Liver (tissue), 9 donors: Measurements from ENCODE around the gene USP9Y. TPM values are rescaled to one million over a fixed set of nuclear protein-coding genes. Genes with fewer than 3 reads are reported as not detected.

Experiments used
- DNase-seq: peaks from one replicate; pipeline ENCODE4 v3.0.0-alpha.2; 2017; ENCODE audit warnings: low spot score
- H3K27ac ChIP-seq, 2 donors: one replicate each; pipeline ENCODE4 v1.7.0; 2013; ENCODE audit warnings: inconsistent platforms in 2 of 2, low read length in 2 of 2, control low read depth in 1 of 2, low read depth in 1 of 2, mild to moderate bottlenecking in 1 of 2
- H3K27me3 ChIP-seq, 4 donors: one replicate each; pipeline versions ENCODE4 v1.6.1 to v1.7.0; 2013; ENCODE audit warnings: low read length in 3 of 4, inconsistent platforms in 1 of 4, mild to moderate bottlenecking in 1 of 4, moderate library complexity in 1 of 4; ENCODE audit not compliant: control insufficient read depth in 4 of 4, insufficient read depth in 4 of 4
- H3K36me3 ChIP-seq, 4 donors: one replicate each; pipeline versions ENCODE4 v1.6.1 to v1.7.0; 2013; ENCODE audit warnings: low read length in 3 of 4, mild to moderate bottlenecking in 3 of 4, low read depth in 1 of 4, moderate library complexity in 1 of 4; ENCODE audit not compliant: control insufficient read depth in 4 of 4, insufficient read depth in 3 of 4
- H3K4me1 ChIP-seq, 4 donors: one replicate each; pipeline versions ENCODE4 v1.6.1 to v1.7.0; 2013; ENCODE audit warnings: low read length in 3 of 4, mild to moderate bottlenecking in 3 of 4, moderate library complexity in 1 of 4; ENCODE audit not compliant: control insufficient read depth in 4 of 4, insufficient read depth in 4 of 4
- H3K4me3 ChIP-seq, 3 donors: one replicate each; pipeline versions ENCODE4 v1.6.1 to v1.7.0; 2013; ENCODE audit warnings: low read length in 3 of 3, control low read depth in 1 of 3, low read depth in 1 of 3, mild to moderate bottlenecking in 1 of 3
- H3K9ac ChIP-seq, 2 donors: one replicate each; pipeline ENCODE4 v1.7.0; 2013; ENCODE audit warnings: low read length in 2 of 2, mild to moderate bottlenecking in 2 of 2, moderate library complexity in 2 of 2, control low read depth in 1 of 2, low read depth in 1 of 2
- H3K9me3 ChIP-seq, 4 donors: one replicate each; pipeline versions ENCODE4 v1.6.1 to v1.7.0; 2013; ENCODE audit warnings: low read length in 3 of 4; ENCODE audit not compliant: control insufficient read depth in 4 of 4
- ATF3 ChIP-seq: IDR thresholded peaks from 2 replicates; pipeline ENCODE4 v1.6.1; 2016; ENCODE audit warnings: antibody characterized with exemption
- CTCF ChIP-seq: fragments of 150-350 bp; IDR thresholded peaks from 2 replicates; pipeline ENCODE4 v1.5.1; 2017; ENCODE audit warnings: improper control_type of control experiment, low read depth, low read length; ENCODE audit not compliant: missing input control
- EGR1 ChIP-seq, 2 donors: IDR thresholded peaks; 2 replicates each; pipeline ENCODE4 v1.6.1; 2016 to 2018; ENCODE audit warnings: antibody characterized with exemption in 2 of 2, low read depth in 2 of 2
- FOXA1 ChIP-seq: IDR thresholded peaks from 2 replicates; pipeline ENCODE4 v1.6.1; 2016; ENCODE audit warnings: antibody characterized with exemption
- FOXA2 ChIP-seq: IDR thresholded peaks from 2 replicates; pipeline ENCODE4 v1.6.1; 2016; ENCODE audit warnings: antibody characterized with exemption
- GABPA ChIP-seq, 2 donors: IDR thresholded peaks in 1 of 2; conservative IDR thresholded peaks in 1 of 2; 2 replicates each; pipeline ENCODE4 v1.6.1; 2016; ENCODE audit warnings: antibody characterized with exemption in 2 of 2, mild to moderate bottlenecking in 1 of 2, moderate library complexity in 1 of 2
- HNF4A ChIP-seq, 2 donors: conservative IDR thresholded peaks; 2 replicates each; pipeline ENCODE4 v1.6.1; 2016; ENCODE audit warnings: antibody characterized with exemption in 2 of 2, mild to moderate bottlenecking in 2 of 2
- HNF4G ChIP-seq: IDR thresholded peaks from 2 replicates; pipeline ENCODE4 v1.6.1; 2016; ENCODE audit warnings: antibody characterized with exemption
- JUND ChIP-seq, 2 donors: IDR thresholded peaks; 2 replicates each; pipeline ENCODE4 v1.6.1; 2016; ENCODE audit warnings: antibody characterized with exemption in 2 of 2
- MAX ChIP-seq: IDR thresholded peaks from 2 replicates; pipeline ENCODE4 v1.6.1; 2016; ENCODE audit warnings: antibody characterized with exemption
- NR2F2 ChIP-seq: IDR thresholded peaks from 2 replicates; pipeline ENCODE4 v1.6.1; 2016; ENCODE audit warnings: antibody characterized with exemption
- RXRA ChIP-seq, 2 donors: IDR thresholded peaks; 2 replicates each; pipeline ENCODE4 v1.6.1; 2017 to 2018; ENCODE audit warnings: antibody characterized with exemption in 2 of 2, mild to moderate bottlenecking in 1 of 2
- SP1 ChIP-seq: IDR thresholded peaks from 2 replicates; pipeline ENCODE4 v1.6.1; 2018; ENCODE audit warnings: antibody characterized with exemption, mild to moderate bottlenecking
- TAF1 ChIP-seq: conservative IDR thresholded peaks from 2 replicates; pipeline ENCODE4 v1.6.1; 2016; ENCODE audit warnings: antibody characterized with exemption, mild to moderate bottlenecking
- YY1 ChIP-seq: IDR thresholded peaks from 2 replicates; pipeline ENCODE4 v1.6.1; 2016; ENCODE audit warnings: antibody characterized with exemption, mild to moderate bottlenecking
- ZBTB33 ChIP-seq: IDR thresholded peaks from 2 replicates; pipeline ENCODE4 v1.6.1; 2016; ENCODE audit warnings: antibody characterized with exemption
- WGBS: extraction: QIAGEN DNeasy Blood & Tissue Kit; methylation state at CpG from one replicate; pipeline ENCODE4 v1.1.7; 2013; 5-methylcytosine and 5-hydroxymethylcytosine counted together
- polyA plus RNA-seq, 2 donors: library from polyadenylated mRNA; stranded (reverse) in 1 of 2; unstranded in 1 of 2; fragments of 200-250 nt in 1 of 2; fragments of >200 nt in 1 of 2; fragmentation: Nextera tagmentation in 1 of 2; extraction: Ambion mirVana in 1 of 2; gene quantifications; one replicate each; pipeline versions ENCODE4 v1.2.1 to v1.2.3, GENCODE V29; 2013 to 2015
- total RNA-seq, 2 donors: library from RNA; depleted of rRNA; stranded (reverse); fragments of >200 nt; gene quantifications; one replicate each; pipeline ENCODE4 v1.2.3, GENCODE V29; 2014
- donor health status: healthy.
- donor health status: healthy.
- donor health status: healthy.
- donor health status: healthy.
- donor health status: healthy.

Gene USP9Y
- total and polyA plus RNA-seq, 4 donors, result 3.7 to 10.1 TPM; not detected in 2

GRCh38 chrY:12681535-12681934, 19.5 kb upstream of the USP9Y start:
- peaks cover 0 to 4% (median 0%) of the 10 kb centered on the region in 4 donors for H3K36me3 ChIP-seq
- H3K4me3 ChIP-seq, result no peak overlapping the region
- H3K9me3 ChIP-seq, result no peaks in the 10 kb centered on the region
- no peak for DNase-seq
- no peak overlapping the region for H3K9ac ChIP-seq
- no peaks in the 10 kb centered on the region for H3K27me3 ChIP-seq
- TF ChIP-seq YY1, result no peak
- TF ChIP-seq CTCF, result no peak
- no peak for TF ChIP-seq SP1
- TF ChIP-seq EGR1 (IDR thresholded peaks at IDR 0.05; ENCODE audit: low read depth in 2 of 2), result no peak
- 78% methylated on average over 2 of the region's 2 CpGs for WGBS
- no peak overlapping the region for H3K27ac ChIP-seq
- no peaks in the 10 kb centered on the region for H3K4me1 ChIP-seq

GRCh38 chrY:12688337-12688736, 12.7 kb upstream of the USP9Y start:
- H3K27me3 ChIP-seq, result no peaks in the 10 kb centered on the region
- no peak overlapping the region for H3K4me3 ChIP-seq
- peaks cover 0 to 8% (median 0%) of the 10 kb centered on the region in 4 donors for H3K36me3 ChIP-seq
- H3K4me1 ChIP-seq, result no peaks in the 10 kb centered on the region
- WGBS, result 90% methylated on average over 2 of the region's 2 CpGs
- H3K9ac ChIP-seq, result no peak overlapping the region
- H3K9me3 ChIP-seq, result peaks cover 0 to 4% (median 0%) of the 10 kb centered on the region in 4 donors
- DNase-seq, result no peak
- H3K27ac ChIP-seq, result no peak overlapping the region
- TF ChIP-seq YY1 (no peak), MAX (no peak), FOXA1 (no peak), FOXA2 (no peak), ZBTB33 (no peak)

GRCh38 chrY:12700087-12700486, 944 bp upstream of the USP9Y start:
- H3K4me1 ChIP-seq, result no peaks in the 10 kb centered on the region
- no peak overlapping the region for H3K9ac ChIP-seq
- peaks cover 0 to 4% (median 0%) of the 10 kb centered on the region in 4 donors for H3K9me3 ChIP-seq
- H3K27ac ChIP-seq, result no peak overlapping the region
- whole genome bisulfite sequencing, result 84% methylated on average over 2 of the region's 2 CpGs
- H3K4me3 ChIP-seq, result no peak overlapping the region
- H3K36me3 ChIP-seq, result no peaks in the 10 kb centered on the region
- no peak for DNase-seq
- H3K27me3 ChIP-seq, result no peaks in the 10 kb centered on the region
- TF ChIP-seq EGR1 (IDR thresholded peaks at IDR 0.05; ENCODE audit: low read depth in 2 of 2) (no peak), RXRA (IDR thresholded peaks at IDR 0.05) (no peak), JUND (IDR thresholded peaks at IDR 0.05) (no peak), FOXA1 (no peak), HNF4A (conservative IDR thresholded peaks at IDR 0.05) (no peak), GABPA (IDR thresholded peaks at IDR 0.05 in 1 of 2, conservative IDR thresholded peaks at IDR 0.05 in 1 of 2) (no peak), ATF3 (no peak), ZBTB33 (no peak), HNF4G (no peak), FOXA2 (no peak), NR2F2 (no peak), YY1 (no peak), CTCF (no peak), SP1 (no peak), TAF1 (no peak)
